H9 (cell line): ENCODE results near the gene TBL2. TPM values are rescaled to one million over a fixed set of nuclear protein-coding genes. Genes with fewer than 3 reads are reported as not detected.
"Not testable (repeated sequence)": the region's sequence is repeated elsewhere in the genome, so short reads cannot be mapped to it uniquely, and the experiment has no call there.

Experiments used
- DNase-seq: peaks from one replicate; pipeline ENCODE4 v3.0.0-alpha.2; 2017
- H2AFZ ChIP-seq: one replicate; pipeline ENCODE4 v1.6.1; 2013; ENCODE audit warnings: mild to moderate bottlenecking, low read length, control low read depth, moderate library complexity
- H2AK5ac ChIP-seq: 2 replicates; pipeline ENCODE4 v1.6.1; 2013; ENCODE audit warnings: low read length, control low read depth, mixed read lengths; ENCODE audit not compliant: insufficient read length
- H2BK120ac ChIP-seq: one replicate; pipeline ENCODE4 v1.6.1; 2013; ENCODE audit warnings: low read depth, mild to moderate bottlenecking, low read length, control low read depth, inconsistent platforms; ENCODE audit not compliant: poor library complexity, severe bottlenecking
- H2BK12ac ChIP-seq: 2 replicates; pipeline ENCODE4 v1.6.1; 2013; ENCODE audit warnings: low read length, control low read depth, mixed read lengths, low read depth; ENCODE audit not compliant: insufficient read length
- H2BK15ac ChIP-seq: 2 replicates; pipeline ENCODE4 v1.6.1; 2013; ENCODE audit warnings: low read depth, low read length, control low read depth
- H2BK20ac ChIP-seq: one replicate; pipeline ENCODE4 v1.6.1; 2013; ENCODE audit warnings: low read depth, mild to moderate bottlenecking, low read length, control low read depth, inconsistent platforms; ENCODE audit not compliant: poor library complexity, severe bottlenecking
- H2BK5ac ChIP-seq: 2 replicates; pipeline ENCODE4 v1.6.1; 2013; ENCODE audit warnings: low read length, control low read depth, mixed read lengths; ENCODE audit not compliant: insufficient read length
- H3K14ac ChIP-seq: 2 replicates; pipeline ENCODE4 v1.6.1; 2013; ENCODE audit warnings: low read length, control low read depth; ENCODE audit not compliant: insufficient read depth
- H3K18ac ChIP-seq: 2 replicates; pipeline ENCODE4 v1.6.1; 2013; ENCODE audit warnings: low read depth, mild to moderate bottlenecking, mixed read lengths, low read length, control low read depth; ENCODE audit not compliant: insufficient read length
- H3K23ac ChIP-seq: 2 replicates; pipeline ENCODE4 v1.6.1; 2013; ENCODE audit warnings: low read length, control low read depth, mixed read lengths, low read depth; ENCODE audit not compliant: insufficient read length
- H3K23me2 ChIP-seq: 2 replicates; pipeline ENCODE4 v1.6.1; 2013; ENCODE audit warnings: low read depth, mild to moderate bottlenecking, mixed read lengths, low read length, control low read depth; ENCODE audit not compliant: insufficient read length, poor library complexity, severe bottlenecking
- H3K27ac ChIP-seq: 2 replicates; pipeline ENCODE4 v1.5.1; 2013; ENCODE audit warnings: low read length, control low read depth, mixed read lengths, low read depth; ENCODE audit not compliant: insufficient read length
- H3K27me3 ChIP-seq: 2 replicates; pipeline ENCODE4 v1.6.1; 2013; ENCODE audit warnings: low read length, control low read depth, inconsistent platforms; ENCODE audit not compliant: insufficient read depth
- H3K4ac ChIP-seq: 2 replicates; pipeline ENCODE4 v1.6.1; 2013; ENCODE audit warnings: low read depth, mild to moderate bottlenecking, control low read depth, inconsistent platforms, low read length, moderate library complexity
- H3K4me1 ChIP-seq: 2 replicates; pipeline ENCODE4 v1.6.1; 2013; ENCODE audit warnings: low read length, control low read depth, inconsistent platforms; ENCODE audit not compliant: insufficient read depth
- H3K4me2 ChIP-seq: 2 replicates; pipeline ENCODE4 v1.6.1; 2013; ENCODE audit warnings: low read length, control low read depth, mixed read lengths; ENCODE audit not compliant: insufficient read length, insufficient read depth
- H3K56ac ChIP-seq: 2 replicates; pipeline ENCODE4 v1.6.1; 2013; ENCODE audit warnings: low read depth, mild to moderate bottlenecking, mixed read lengths, low read length, control low read depth; ENCODE audit not compliant: insufficient read length
- H3K79me1 ChIP-seq: 2 replicates; pipeline ENCODE4 v1.6.1; 2013; ENCODE audit warnings: low read depth, mild to moderate bottlenecking, moderate library complexity, low read length, control low read depth, inconsistent platforms; ENCODE audit not compliant: insufficient read depth, poor library complexity, severe bottlenecking
- H3K79me2 ChIP-seq: 2 replicates; pipeline ENCODE4 v1.6.1; 2013; ENCODE audit warnings: low read length, control low read depth, inconsistent platforms; ENCODE audit not compliant: insufficient read depth
- H3K9ac ChIP-seq: 2 replicates; pipeline ENCODE4 v1.6.1; 2013; ENCODE audit warnings: low read length, control low read depth, mixed read lengths; ENCODE audit not compliant: insufficient read length; ENCODE audit errors: extremely low read depth
- H3K9me3 ChIP-seq: one replicate; pipeline ENCODE4 v1.6.1; 2013; ENCODE audit warnings: low read depth, low read length, inconsistent platforms; ENCODE audit not compliant: control insufficient read depth
- H3T11ph ChIP-seq: one replicate; pipeline ENCODE4 v1.6.1; 2013; ENCODE audit warnings: mild to moderate bottlenecking, low read length, control low read depth, inconsistent platforms
- H4K20me1 ChIP-seq: one replicate; pipeline ENCODE4 v1.6.1; 2013; ENCODE audit not compliant: control insufficient read depth, insufficient read length, insufficient read depth
- H4K5ac ChIP-seq: 2 replicates; pipeline ENCODE4 v1.6.1; 2013; ENCODE audit warnings: low read depth, mild to moderate bottlenecking, mixed read lengths, low read length, control low read depth; ENCODE audit not compliant: insufficient read length
- H4K8ac ChIP-seq: replicated peaks from 2 replicates; pipeline ENCODE4 v1.6.1; 2013; ENCODE audit warnings: low read length, control low read depth, mixed read lengths, low read depth; ENCODE audit not compliant: insufficient read length
- H4K91ac ChIP-seq: 2 replicates; pipeline ENCODE4 v1.6.1; 2013; ENCODE audit warnings: low read depth, mild to moderate bottlenecking, moderate library complexity, mixed read lengths, low read length, control low read depth; ENCODE audit not compliant: insufficient read length
- H3K27ac Mint-ChIP-seq, 3 experiments: 2 replicates in 2 of 3; 3 replicates in 1 of 3; pipeline ENCODE4 v1.8.0; 2020 to 2021; ENCODE audit warnings: mixed read lengths in 3 of 3, mild to moderate bottlenecking in 1 of 3, moderate library complexity in 1 of 3
- H3K27me3 Mint-ChIP-seq: 2 replicates; pipeline ENCODE4 v1.8.0; 2021; ENCODE audit warnings: low read depth, mild to moderate bottlenecking, moderate library complexity, mixed read lengths
- H3K36me3 Mint-ChIP-seq, 3 experiments: 2 replicates in 2 of 3; 3 replicates in 1 of 3; pipeline ENCODE4 v1.8.0; 2020 to 2021; ENCODE audit warnings: low read depth in 3 of 3, mixed read lengths in 3 of 3; ENCODE audit not compliant: insufficient read depth in 1 of 3
- H3K4me1 Mint-ChIP-seq, 2 experiments: 2 replicates each; pipeline ENCODE4 v1.8.0; 2020; ENCODE audit warnings: mixed read lengths in 2 of 2
- H3K4me3 Mint-ChIP-seq, 2 experiments: 2 replicates in 1 of 2; 3 replicates in 1 of 2; pipeline ENCODE4 v1.8.0; 2020 to 2021; ENCODE audit warnings: mild to moderate bottlenecking in 2 of 2, mixed read lengths in 2 of 2, moderate library complexity in 1 of 2
- H3K9me3 Mint-ChIP-seq, 2 experiments: 2 replicates in 1 of 2; 3 replicates in 1 of 2; pipeline ENCODE4 v1.8.0; 2020; ENCODE audit warnings: mild to moderate bottlenecking in 2 of 2, mixed read lengths in 2 of 2, moderate library complexity in 1 of 2
- WGBS: extraction: QIAGEN DNeasy Blood & Tissue Kit; methylation state at CpG from one replicate; pipeline ENCODE4 v1.1.7; 2013; ENCODE audit warnings: missing lambda C conversion rate, low lambda C conversion rate, mixed read lengths; ENCODE audit not compliant: insufficient read length; ENCODE audit errors: extremely low coverage; 5-methylcytosine and 5-hydroxymethylcytosine counted together
- total RNA-seq: library from RNA; stranded (reverse); gene quantifications from 2 replicates; pipeline ENCODE4 v1.2.1, GENCODE V29; 2021
- TF ChIP-seq, protein P1 (sequence below): fragments of 200-600 bp; sonication (generic); conservative IDR thresholded peaks from 3 replicates; pipeline ENCODE4 v1.8.0; 2021; ENCODE audit warnings: antibody characterized with exemption, mild to moderate bottlenecking

The TBL2 gene
- total RNA-seq, 1 experiment from 2014 or later, result 26.7 TPM

GRCh38 chr7:73610105-73610504 lies 31.7 kb upstream of the TBL2 start:
- Histone ChIP-seq H3K79me1 (no peaks in the 10 kb centered on the region), H3K18ac (no peak overlapping the region), H2AK5ac (no peak overlapping the region), H4K91ac (no peak overlapping the region), H2BK5ac (no peak overlapping the region), H4K20me1 (peaks cover 3% of the 10 kb centered on the region), H2AFZ (no peak overlapping the region), H3K9ac (no peak overlapping the region), H3K9me3 (no peaks in the 10 kb centered on the region), H2BK12ac (no peak overlapping the region), H4K8ac (no peak overlapping the region), H3K4ac (no peak overlapping the region), H3K79me2 (no peaks in the 10 kb centered on the region), H3K23me2 (no peaks in the 10 kb centered on the region), H3K4me1 (no peaks in the 10 kb centered on the region; the same call in 1 of the 2 replicates), H3K56ac (no peak overlapping the region), H3K27me3 (no peaks in the 10 kb centered on the region), H3K27ac (no peak overlapping the region), H2BK120ac (no peak overlapping the region), H3K4me2 (no peak overlapping the region), H2BK20ac (no peak overlapping the region), H4K5ac (no peak overlapping the region), H3K23ac (no peak overlapping the region), H2BK15ac (no peak overlapping the region), H3T11ph (no peak overlapping the region), H3K14ac (no peak overlapping the region)
- WGBS, result no CpG with 5 or more reads among the region's 4 CpGs
- peak overlapping the region in 1 of 3 experiments; percentile 50; a peak in 1 of 7 replicates for H3K27ac Mint-ChIP-seq
- DNase-seq, result no peak
- peaks cover 8% of the 10 kb centered on the region for H3K27me3 Mint-ChIP-seq
- H3K4me1 Mint-ChIP-seq, result peaks cover 5 to 11% of the 10 kb centered on the region in 2 experiments
- H3K9me3 Mint-ChIP-seq, result no peaks in the 10 kb centered on the region
- H3K4me3 Mint-ChIP-seq, result no peak overlapping the region
- TF ChIP-seq, protein P1, sequence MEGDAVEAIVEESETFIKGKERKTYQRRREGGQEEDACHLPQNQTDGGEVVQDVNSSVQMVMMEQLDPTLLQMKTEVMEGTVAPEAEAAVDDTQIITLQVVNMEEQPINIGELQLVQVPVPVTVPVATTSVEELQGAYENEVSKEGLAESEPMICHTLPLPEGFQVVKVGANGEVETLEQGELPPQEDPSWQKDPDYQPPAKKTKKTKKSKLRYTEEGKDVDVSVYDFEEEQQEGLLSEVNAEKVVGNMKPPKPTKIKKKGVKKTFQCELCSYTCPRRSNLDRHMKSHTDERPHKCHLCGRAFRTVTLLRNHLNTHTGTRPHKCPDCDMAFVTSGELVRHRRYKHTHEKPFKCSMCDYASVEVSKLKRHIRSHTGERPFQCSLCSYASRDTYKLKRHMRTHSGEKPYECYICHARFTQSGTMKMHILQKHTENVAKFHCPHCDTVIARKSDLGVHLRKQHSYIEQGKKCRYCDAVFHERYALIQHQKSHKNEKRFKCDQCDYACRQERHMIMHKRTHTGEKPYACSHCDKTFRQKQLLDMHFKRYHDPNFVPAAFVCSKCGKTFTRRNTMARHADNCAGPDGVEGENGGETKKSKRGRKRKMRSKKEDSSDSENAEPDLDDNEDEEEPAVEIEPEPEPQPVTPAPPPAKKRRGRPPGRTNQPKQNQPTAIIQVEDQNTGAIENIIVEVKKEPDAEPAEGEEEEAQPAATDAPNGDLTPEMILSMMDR, result no peak
- no peaks in the 10 kb centered on the region; a peak in 1 of 7 replicates for H3K36me3 Mint-ChIP-seq

- H3K9ac ChIP-seq, H2BK120ac ChIP-seq, H3K14ac ChIP-seq, H3K27ac Mint-ChIP-seq, H3K9me3 Mint-ChIP-seq, H2BK5ac ChIP-seq, H3K79me1 ChIP-seq, H3K9me3 ChIP-seq, H2AFZ ChIP-seq, H3K27me3 ChIP-seq, H2BK12ac ChIP-seq, H2AK5ac ChIP-seq, H3K23ac ChIP-seq, H3K4me1 ChIP-seq, H3K56ac ChIP-seq, H3K36me3 Mint-ChIP-seq, H3K4ac ChIP-seq, H4K5ac ChIP-seq, H3K79me2 ChIP-seq, H4K8ac ChIP-seq, H2BK20ac ChIP-seq, H3K27ac ChIP-seq, H4K20me1 ChIP-seq, H4K91ac ChIP-seq, DNase-seq, H3K23me2 ChIP-seq, H2BK15ac ChIP-seq, H3T11ph ChIP-seq, H3K18ac ChIP-seq: not testable (repeated sequence)
- peak overlapping the region; percentile 55 for H3K4me2 ChIP-seq
- Mint-ChIP-seq H3K4me1 (peaks cover 4 to 15% of the 10 kb centered on the region in 2 experiments), H3K4me3 (peak overlapping the region; percentile 47 to 76; a peak in 4 of 5 replicates), H3K27me3 (peaks cover 18% of the 10 kb centered on the region)
- no CpG with 5 or more reads among the region's 5 CpGs for WGBS
Observed at GRCh38 chr7:73607692-73607983, 29.3 kb upstream of the TBL2 start.
